Measurements from ENCODE around the gene NCR3LG1. TPM values are rescaled to one million over a fixed set of nuclear protein-coding genes. Genes with fewer than 3 reads are reported as not detected.

Gene NCR3LG1
- total RNA-seq, 1 experiment from 2014 or later, result 14.2 TPM

GRCh38 chr11:17386331-17387084 is 34.9 kb downstream of the NCR3LG1 start:
- Mint-ChIP-seq H3K27ac (ENCODE audit: low read depth, unreplicated experiment) (no peak overlapping the region), H3K27me3 (ENCODE audit: insufficient read depth, unreplicated experiment) (no peaks in the 10 kb centered on the region), H3K36me3 (ENCODE audit: insufficient read depth, unreplicated experiment) (no peaks in the 10 kb centered on the region), H3K4me3 (ENCODE audit: unreplicated experiment) (no peak overlapping the region), H3K9me3 (ENCODE audit: unreplicated experiment) (no peaks in the 10 kb centered on the region), H3K4me1 (ENCODE audit: insufficient read depth, unreplicated experiment) (no peaks in the 10 kb centered on the region)
- POLR2A ChIA-PET, result no interaction called here
- CTCF ChIA-PET, result interaction anchor here (0.7 to 2.1 kb wide), 14 partner anchors 26 to 336 kb away, joined by 3 to 19 read pairs (median 4); no protein-coding TSS in a partner anchor
- peak; percentile 56 for DNase-seq (ENCODE audit: unreplicated experiment)
- BruUV-seq (replicated peaks), result no TSS peak
- peak; percentile 65 for TF ChIP-seq CTCF (IDR thresholded peaks at IDR 0.05; ENCODE audit: unreplicated experiment)
- intact Hi-C loops (cut with micrococcal nuclease), result no loop called here

- peak overlapping the region; percentile 20 for H3K4me3 Mint-ChIP-seq (ENCODE audit: unreplicated experiment)
- no TSS peak for BruUV-seq (replicated peaks)
- H3K9me3 Mint-ChIP-seq (ENCODE audit: unreplicated experiment), result no peaks in the 10 kb centered on the region
- POLR2A ChIA-PET, result no interaction called here
- no peak overlapping the region for H3K27ac Mint-ChIP-seq (ENCODE audit: low read depth, unreplicated experiment)
- H3K4me1 Mint-ChIP-seq (ENCODE audit: insufficient read depth, unreplicated experiment), result no peaks in the 10 kb centered on the region
- H3K36me3 Mint-ChIP-seq (ENCODE audit: insufficient read depth, unreplicated experiment), result no peaks in the 10 kb centered on the region
- intact Hi-C loops (cut with micrococcal nuclease), result no loop called here
- CTCF ChIA-PET, result interaction anchor here (0.7 to 2.1 kb wide), 11 partner anchors 26 to 336 kb away, joined by 3 to 19 read pairs (median 4); no protein-coding TSS in a partner anchor
- no peak for TF ChIP-seq CTCF (IDR thresholded peaks at IDR 0.05; ENCODE audit: unreplicated experiment)
- no peaks in the 10 kb centered on the region for H3K27me3 Mint-ChIP-seq (ENCODE audit: insufficient read depth, unreplicated experiment)
- no peak for DNase-seq (ENCODE audit: unreplicated experiment)
These were observed 35.7 kb downstream of the NCR3LG1 start for GRCh38 chr11:17387254-17387653.

GRCh38 chr11:17387811-17388210 is 36.2 kb downstream of the NCR3LG1 start:
- no peak for DNase-seq (ENCODE audit: unreplicated experiment)
- no peak for TF ChIP-seq CTCF (IDR thresholded peaks at IDR 0.05; ENCODE audit: unreplicated experiment)
- Mint-ChIP-seq H3K27me3 (ENCODE audit: insufficient read depth, unreplicated experiment) (no peaks in the 10 kb centered on the region), H3K36me3 (ENCODE audit: insufficient read depth, unreplicated experiment) (no peaks in the 10 kb centered on the region), H3K27ac (ENCODE audit: low read depth, unreplicated experiment) (no peak overlapping the region), H3K4me1 (ENCODE audit: insufficient read depth, unreplicated experiment) (no peaks in the 10 kb centered on the region), H3K9me3 (ENCODE audit: unreplicated experiment) (no peaks in the 10 kb centered on the region), H3K4me3 (ENCODE audit: unreplicated experiment) (peak overlapping the region; percentile 20)
- intact Hi-C loops (cut with micrococcal nuclease), result no loop called here
- no TSS peak for BruUV-seq (replicated peaks)
- CTCF ChIA-PET, result interaction anchor here (0.9 to 2.1 kb wide), 6 partner anchors 10 to 602 kb away, joined by 3 to 19 read pairs (median 6); no protein-coding TSS in a partner anchor
- POLR2A ChIA-PET, result no interaction called here

- TF ChIP-seq CTCF (IDR thresholded peaks at IDR 0.05; ENCODE audit: unreplicated experiment), result no peak
- no peaks in the 10 kb centered on the region for H3K36me3 Mint-ChIP-seq (ENCODE audit: insufficient read depth, unreplicated experiment)
- BruUV-seq (replicated peaks), result no TSS peak
- peak within 1 kb of the TSS; percentile 71 for H3K4me3 Mint-ChIP-seq (ENCODE audit: unreplicated experiment)
- no peaks in the 10 kb centered on the region for H3K9me3 Mint-ChIP-seq (ENCODE audit: unreplicated experiment)
- CTCF ChIA-PET, result interaction anchor here (0.6 to 2.5 kb wide), 18 partner anchors 9 to 603 kb away, joined by 3 to 14 read pairs (median 4); no protein-coding TSS in a partner anchor
- POLR2A ChIA-PET, result interaction anchor here (0.9 to 1.2 kb wide), 2 partner anchors 35 to 140 kb away, joined by 3 read pairs; no protein-coding TSS in a partner anchor
- H3K27me3 Mint-ChIP-seq (ENCODE audit: insufficient read depth, unreplicated experiment), result no peaks in the 10 kb centered on the region
- DNase-seq (ENCODE audit: unreplicated experiment), result no peak
- no peak within 1 kb of the TSS for H3K27ac Mint-ChIP-seq (ENCODE audit: low read depth, unreplicated experiment)
- H3K4me1 Mint-ChIP-seq (ENCODE audit: insufficient read depth, unreplicated experiment), result no peaks in the 10 kb centered on the region
- intact Hi-C loops (cut with micrococcal nuclease), result loop anchor here (1.0 kb wide), 1 partner anchor 91 kb away; no protein-coding TSS in a partner anchor
These were observed 37.1 kb downstream of the NCR3LG1 start, which contains the start of gene KCNJ11 for GRCh38 chr11:17388609-17389210. Gene KCNJ11, minus strand, starts transcription at chr11:17388659. Its CDS starts 568 bp downstream, at chr11:17388091.
